Stimulated activated CD4-positive, alpha-beta T cell treated with anti-CD3 and anti-CD28 coated beads, Interleukin-15, amount 100 ng/mL, for 24 hours (primary cell): ENCODE results near the gene UGDH.
A peak's percentile ranks its signal among the peaks of the same experiment; 100 is the strongest.
"Not testable (repeated sequence)": the region's sequence is repeated elsewhere in the genome, so short reads cannot be mapped to it uniquely, and the experiment has no call there.

Experiments
- DNase-seq: peaks from one replicate; pipeline ENCODE4 v3.0.0-alpha.2; 2020

Gene UGDH

GRCh38 chr4:39494354-39494753, 32.9 kb downstream of the UGDH start:
- no peak for DNase-seq

DNA sequence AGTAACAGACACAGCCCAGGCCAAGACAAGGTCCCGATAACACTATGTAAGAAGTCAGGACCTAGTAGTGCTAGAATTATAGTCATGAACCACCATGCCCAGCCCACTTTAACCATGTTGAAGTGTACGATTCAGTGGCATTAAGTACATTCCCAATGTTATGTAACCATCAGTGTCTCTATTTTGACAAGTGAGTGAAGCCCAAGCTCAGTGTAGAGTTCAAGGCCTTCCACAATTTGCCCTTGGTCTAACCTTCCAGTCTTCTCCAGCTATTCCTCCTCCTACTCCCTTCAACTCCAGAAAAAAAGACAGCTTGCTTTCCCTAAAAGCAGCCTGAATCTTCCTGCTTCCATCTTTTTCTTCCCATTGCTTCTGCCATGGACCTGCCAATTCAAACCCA, 36.9 kb downstream of the UGDH start:
- DNase-seq, result no peak

DNA sequence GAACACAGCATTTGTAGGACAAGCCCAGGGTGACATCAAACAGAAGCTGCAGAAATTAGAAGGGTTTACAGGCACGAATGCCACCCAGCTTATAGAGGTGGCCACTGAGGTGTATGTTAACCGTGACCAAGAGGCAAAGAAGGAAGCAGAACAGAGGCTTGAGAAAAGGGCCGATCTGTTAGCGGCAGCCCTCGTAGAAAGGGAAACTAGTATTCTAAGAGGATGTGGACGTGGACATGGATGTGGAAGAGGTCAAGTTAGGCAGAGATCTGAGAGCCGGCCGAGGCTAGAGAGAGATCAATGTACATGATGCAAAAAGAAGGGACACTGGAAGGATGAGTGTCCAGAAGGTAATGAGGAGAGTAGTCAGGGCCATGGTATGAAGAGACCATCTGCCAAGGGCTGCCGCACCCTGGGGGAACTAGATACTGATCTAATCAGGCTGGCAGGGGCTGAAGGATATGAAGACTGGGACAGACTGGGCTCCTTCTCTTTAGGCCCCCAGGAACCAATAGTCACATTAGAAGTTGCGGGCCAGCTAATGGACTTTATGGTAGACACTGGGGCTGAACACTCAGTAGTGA, 40.9 kb downstream of the UGDH start:
- DNase-seq, result no peak

- DNase-seq, result no peak
These were observed 42.5 kb downstream of the UGDH start for GRCh38 chr4:39484582-39485272.

GRCh38 chr4:39480902-39481695, 46.1 kb downstream of the UGDH start:
- DNase-seq, result no peak

DNA sequence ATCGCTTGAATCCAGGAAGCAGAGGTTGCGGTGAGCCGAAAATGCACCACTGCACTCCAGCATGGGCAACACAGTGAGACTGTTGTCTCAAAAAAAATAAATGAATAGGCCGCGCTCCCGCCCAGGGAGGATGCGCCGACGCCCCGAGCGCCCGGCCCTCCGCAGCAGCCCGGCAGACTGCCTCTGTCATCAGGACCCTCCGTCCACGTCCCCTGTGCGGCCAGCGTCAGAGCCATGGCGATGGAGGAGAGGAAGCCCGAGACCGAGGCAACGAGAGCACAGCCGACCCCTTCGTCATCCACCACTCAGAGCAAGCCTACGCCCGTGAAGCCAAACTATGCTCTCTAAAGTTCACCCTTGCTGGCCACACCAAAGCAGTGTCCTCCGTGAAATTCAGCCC, 47.0 kb downstream of the UGDH start:
- DNase-seq, result no peak

- no peak for DNase-seq
These were observed 50.9 kb downstream of the UGDH start for GRCh38 chr4:39476187-39476895.

GRCh38 chr4:39472396-39472795, 54.8 kb downstream of the UGDH start:
- DNase-seq, result no peak

GRCh38 chr4:39470402-39470801, 56.8 kb downstream of the UGDH start:
- no peak for DNase-seq

GRCh38 chr4:39469429-39470077, 57.7 kb downstream of the UGDH start:
- no peak for DNase-seq

DNA sequence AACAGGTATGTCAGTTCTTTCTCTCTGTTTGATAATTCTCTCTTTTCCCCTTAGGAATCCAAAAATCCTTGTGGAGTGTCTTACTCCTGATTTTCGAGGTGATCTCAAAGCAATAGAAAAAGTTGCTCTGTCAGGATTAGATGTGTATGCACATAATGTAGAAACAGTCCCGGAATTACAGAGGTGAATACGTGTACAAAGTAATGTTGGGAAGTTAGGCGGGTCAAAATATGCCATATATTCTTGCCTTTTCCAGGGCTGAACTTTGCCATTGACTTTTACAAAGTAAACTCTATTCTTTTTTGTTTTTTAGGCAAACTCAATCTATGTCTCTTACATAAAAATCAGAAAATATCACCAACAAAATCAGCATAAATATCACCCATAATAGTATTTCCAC, 59.8 kb downstream of the UGDH start:
- no peak for DNase-seq

- no peak for DNase-seq
These were observed 60.5 kb downstream of the UGDH start for GRCh38 chr4:39466747-39467146.

DNA sequence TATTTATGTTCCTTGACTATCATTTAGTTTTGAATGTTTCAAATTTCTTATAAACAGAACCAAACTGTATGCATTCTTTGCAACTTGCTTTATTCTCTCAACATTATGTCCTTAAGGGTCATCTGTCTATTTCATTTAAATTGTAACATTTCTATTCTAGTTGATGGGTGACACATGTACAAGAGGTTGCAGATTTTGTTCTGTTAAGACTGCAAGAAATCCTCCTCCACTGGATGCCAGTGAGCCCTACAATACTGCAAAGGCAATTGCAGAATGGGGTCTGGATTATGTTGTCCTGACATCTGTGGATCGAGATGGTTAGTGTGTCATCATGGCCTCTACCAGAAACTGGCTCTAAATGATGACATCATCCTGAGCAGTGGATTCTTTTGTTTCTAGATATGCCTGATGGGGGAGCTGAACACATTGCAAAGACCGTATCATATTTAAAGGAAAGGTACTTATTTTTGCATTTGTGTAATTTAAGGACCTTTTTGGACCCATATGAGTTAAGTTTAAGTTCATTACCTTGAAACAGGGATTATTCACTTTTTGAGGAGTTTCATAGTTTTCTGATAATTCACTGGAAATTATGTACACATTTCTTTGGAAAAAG, 62.2 kb downstream of the UGDH start:
- no peak for DNase-seq

- peak; percentile 93 for DNase-seq
These were observed 68.5 kb downstream of the UGDH start, which contains the start of the genes LIAS and RPL9 for GRCh38 chr4:39458505-39459300. TSS of gene LIAS (plus strand) at chr4:39459056. CDS start at chr4:39459118, 62 bp downstream. TSS of gene RPL9 (minus strand) at chr4:39458922. CDS start at chr4:39458439, 483 bp downstream.

GRCh38 chr4:39458161-39458504, 69.1 kb downstream of the UGDH start:
- not testable (repeated sequence) for DNase-seq

GRCh38 chr4:39456946-39457763, 70.1 kb downstream of the UGDH start:
- DNase-seq, result no peak

GRCh38 chr4:39455486-39455885, 71.8 kb downstream of the UGDH start:
- no peak for DNase-seq

- no peak for DNase-seq
These were observed 73.5 kb downstream of the UGDH start for GRCh38 chr4:39453738-39454137.

GRCh38 chr4:39452860-39453587, 74.2 kb downstream of the UGDH start:
- DNase-seq, result no peak
